Fibroblast of lung (primary cell): ENCODE results near the gene PSMD13.

Source experiments
- EZH2 ChIP-seq: IDR thresholded peaks from 2 replicates; pipeline ENCODE4 v1.5.1; 2012; ENCODE audit warnings: low read length, control low read depth, mild to moderate bottlenecking; ENCODE audit errors: missing control alignments
- TF ChIP-seq, protein P1 (sequence below), 2 donors: IDR thresholded peaks in 1 of 2; conservative IDR thresholded peaks in 1 of 2; 1 replicate in 1 of 2; 2 replicates in 1 of 2; pipeline ENCODE4 v1.5.1; 2011 to 2012; ENCODE audit warnings: low read length in 2 of 2, control low read depth in 1 of 2, inconsistent platforms in 1 of 2, low read depth in 1 of 2, mild to moderate bottlenecking in 1 of 2

DNA sequence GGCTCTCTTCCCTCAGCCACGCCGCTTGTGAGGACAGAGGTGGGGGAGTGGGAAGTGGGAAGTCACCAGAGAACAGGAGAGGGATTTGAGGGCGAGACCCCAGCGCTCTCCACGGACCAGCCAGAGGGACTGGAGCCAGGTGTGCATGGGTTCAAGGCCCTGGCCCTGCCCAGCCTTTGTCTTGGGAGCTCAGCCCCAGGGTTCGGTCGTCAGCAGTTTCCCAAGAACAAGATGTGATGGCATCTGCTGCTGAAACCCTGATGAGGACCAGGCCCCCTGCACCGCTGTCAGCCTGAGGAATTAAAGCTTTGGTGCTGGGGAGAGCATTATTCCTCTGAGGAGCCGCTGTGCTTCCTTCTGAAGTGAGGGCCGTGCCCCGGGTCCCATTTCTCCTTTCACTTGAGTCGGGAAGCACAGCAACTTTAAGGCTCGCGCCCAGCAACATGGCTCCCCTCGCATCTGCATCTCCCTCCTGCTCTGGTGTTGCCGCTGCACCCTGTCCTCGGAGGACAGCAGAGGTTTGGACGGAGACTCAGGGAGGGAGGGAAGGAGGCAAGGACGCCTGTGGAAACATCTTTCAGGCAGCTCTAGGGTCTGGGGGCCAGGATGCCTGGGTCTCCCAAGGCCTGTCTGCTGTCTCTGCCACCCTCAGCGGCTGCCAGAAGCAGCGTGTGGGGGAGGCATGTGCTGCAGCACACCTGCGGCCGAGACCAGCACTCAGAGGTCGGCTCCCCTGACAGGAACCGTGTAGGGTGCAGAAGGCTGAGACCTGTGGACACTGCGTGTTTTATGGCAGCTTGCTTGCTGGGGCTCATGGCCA lies 58.8 kb downstream of the PSMD13 start:
- TF ChIP-seq, protein P1, sequence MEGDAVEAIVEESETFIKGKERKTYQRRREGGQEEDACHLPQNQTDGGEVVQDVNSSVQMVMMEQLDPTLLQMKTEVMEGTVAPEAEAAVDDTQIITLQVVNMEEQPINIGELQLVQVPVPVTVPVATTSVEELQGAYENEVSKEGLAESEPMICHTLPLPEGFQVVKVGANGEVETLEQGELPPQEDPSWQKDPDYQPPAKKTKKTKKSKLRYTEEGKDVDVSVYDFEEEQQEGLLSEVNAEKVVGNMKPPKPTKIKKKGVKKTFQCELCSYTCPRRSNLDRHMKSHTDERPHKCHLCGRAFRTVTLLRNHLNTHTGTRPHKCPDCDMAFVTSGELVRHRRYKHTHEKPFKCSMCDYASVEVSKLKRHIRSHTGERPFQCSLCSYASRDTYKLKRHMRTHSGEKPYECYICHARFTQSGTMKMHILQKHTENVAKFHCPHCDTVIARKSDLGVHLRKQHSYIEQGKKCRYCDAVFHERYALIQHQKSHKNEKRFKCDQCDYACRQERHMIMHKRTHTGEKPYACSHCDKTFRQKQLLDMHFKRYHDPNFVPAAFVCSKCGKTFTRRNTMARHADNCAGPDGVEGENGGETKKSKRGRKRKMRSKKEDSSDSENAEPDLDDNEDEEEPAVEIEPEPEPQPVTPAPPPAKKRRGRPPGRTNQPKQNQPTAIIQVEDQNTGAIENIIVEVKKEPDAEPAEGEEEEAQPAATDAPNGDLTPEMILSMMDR (conservative IDR thresholded peaks at IDR 0.05 in 1 of 2, IDR thresholded peaks at IDR 0.05 in 1 of 2; ENCODE audit: low read depth in 1 of 2, low read length in 2 of 2), result no peak
- TF ChIP-seq EZH2, result no peak
